Fibroblast of lung (primary cell): ENCODE data around the gene OTOP1. TPM values are rescaled to one million over a fixed set of nuclear protein-coding genes. Genes with fewer than 3 reads are reported as not detected.
"Not testable (repeated sequence)": the region's sequence is repeated elsewhere in the genome, so short reads cannot be mapped to it uniquely, and the experiment has no call there.

Experiments
- DNase-seq, 2 donors: peaks; one replicate each; pipeline versions ENCODE4 v3.0.0 to v3.0.0-alpha.2; 2010; ENCODE audit warnings: low read depth in 2 of 2
- H2AFZ ChIP-seq: 2 replicates; pipeline ENCODE4 v1.5.1; 2012; ENCODE audit warnings: low read length, control low read depth, inconsistent platforms
- H3K27ac ChIP-seq: 2 replicates; pipeline ENCODE4 v1.5.1; 2011; ENCODE audit warnings: low read length, control low read depth; ENCODE audit not compliant: insufficient read depth
- H3K27me3 ChIP-seq: 2 replicates; pipeline ENCODE4 v1.5.1; 2011; ENCODE audit warnings: mild to moderate bottlenecking, low read length; ENCODE audit not compliant: control insufficient read depth, insufficient read depth
- H3K36me3 ChIP-seq: 2 replicates; pipeline ENCODE4 v1.5.1; 2011; ENCODE audit warnings: low read length; ENCODE audit not compliant: control insufficient read depth, insufficient read depth
- H3K4me1 ChIP-seq: 2 replicates; pipeline ENCODE4 v1.5.1; 2011; ENCODE audit warnings: low read length; ENCODE audit not compliant: control insufficient read depth, insufficient read depth; ENCODE audit errors: extremely low read depth
- H3K4me2 ChIP-seq: 2 replicates; pipeline ENCODE4 v1.5.1; 2011; ENCODE audit warnings: low read length, control low read depth; ENCODE audit not compliant: insufficient read depth; ENCODE audit errors: extremely low read depth
- H3K4me3 ChIP-seq, 4 experiments: fragments of 200-600 bp in 1 of 4; sonication (generic) in 1 of 4; replicated peaks in 1 of 4; 2 replicates each; pipeline ENCODE4 v1.5.1; 2011 to 2016; ENCODE audit warnings: low read length in 4 of 4, low read depth in 3 of 4, mild to moderate bottlenecking in 3 of 4, control low read depth in 2 of 4, inconsistent platforms in 1 of 4, mixed read lengths in 1 of 4; ENCODE audit not compliant: insufficient read depth in 1 of 4; ENCODE audit errors: control extremely low read depth in 1 of 4
- H3K79me2 ChIP-seq: 2 replicates; pipeline ENCODE4 v1.5.1; 2012; ENCODE audit warnings: mild to moderate bottlenecking, low read length, inconsistent platforms; ENCODE audit not compliant: control insufficient read depth, insufficient read depth
- H3K9ac ChIP-seq: 2 replicates; pipeline ENCODE4 v1.5.1; 2011; ENCODE audit warnings: mild to moderate bottlenecking, low read length, control low read depth; ENCODE audit not compliant: insufficient read depth
- H3K9me3 ChIP-seq: 2 replicates; pipeline ENCODE4 v1.5.1; 2012; ENCODE audit warnings: low read depth, low read length; ENCODE audit not compliant: control insufficient read depth, insufficient read depth
- H4K20me1 ChIP-seq: 2 replicates; pipeline ENCODE4 v1.5.1; 2011; ENCODE audit warnings: low read length; ENCODE audit not compliant: control insufficient read depth, insufficient read depth; ENCODE audit errors: extremely low read depth
- polyA plus RNA-seq, 2 donors: library from polyadenylated mRNA; depleted of rRNA in 1 of 2; stranded (reverse) in 1 of 2; unstranded in 1 of 2; fragments of >200 nt; gene quantifications; 2 replicates each; pipeline ENCODE4 v1.2.1, GENCODE V29; 2011 to 2012; ENCODE audit warnings: missing spikeins in 1 of 2
- total RNA-seq: library from RNA; depleted of rRNA; stranded (reverse); fragments of >200 nt; gene quantifications from 2 replicates; pipeline ENCODE4 v1.2.1, GENCODE V29; 2014

Gene OTOP1
- total and polyA plus RNA-seq, 2 donors (not counting 1 experiment from before 2014, with no cell fraction given): not detected

- H3K4me1 ChIP-seq, H3K4me2 ChIP-seq, H3K9ac ChIP-seq, H3K36me3 ChIP-seq, H3K9me3 ChIP-seq, H3K4me3 ChIP-seq, H4K20me1 ChIP-seq, H3K27me3 ChIP-seq, H3K79me2 ChIP-seq, DNase-seq, H3K27ac ChIP-seq, H2AFZ ChIP-seq: not testable (repeated sequence)
Observed at GRCh38 chr4:4141186-4141585, 85.5 kb downstream of the OTOP1 start.

Other genes starting within 250 kb of the OTOP1 start
- gene TMEM128, start 21.3 kb upstream of the OTOP1 start, total RNA-seq: 21.3 and 26.4 TPM in 2 replicates
- gene TMEM128, start 21.3 kb upstream of the OTOP1 start, polyA plus RNA-seq: 36.9 and 52.1 TPM in 2 replicates
- gene LYAR, start 63.2 kb upstream of the OTOP1 start, total RNA-seq: 11.1 and 11.8 TPM in 2 replicates
- gene LYAR, start 63.2 kb upstream of the OTOP1 start, polyA plus RNA-seq: 10.1 and 16.1 TPM in 2 replicates
- 3.1 and 3.5 TPM in 2 replicates for gene ZBTB49, start 63.3 kb upstream of the OTOP1 start, total RNA-seq
- 2.1 and 2.8 TPM in 2 replicates for gene ZBTB49, start 63.3 kb upstream of the OTOP1 start, polyA plus RNA-seq
- gene NSG1, start 160.2 kb upstream of the OTOP1 start, total RNA-seq: under 0.01 and 0.17 TPM in 2 replicates
- gene NSG1, start 160.2 kb upstream of the OTOP1 start, polyA plus RNA-seq: 1.1 TPM in 2 replicates